AG04450 (cell line): ENCODE measurements around the gene ULK4. TPM values are rescaled to one million over a fixed set of nuclear protein-coding genes. Genes with fewer than 3 reads are reported as not detected.
"Not testable (repeated sequence)": the region's sequence is repeated elsewhere in the genome, so short reads cannot be mapped to it uniquely, and the experiment has no call there.

Experiments
- CTCF ChIA-PET: fragments of 300-600, 350-600 bp; formaldehyde crosslinking; extraction: SDS; loops from one replicate; lab custom pipeline; 2022; ENCODE audit warnings: antibody characterized with exemption, inconsistent platforms; lab: Charles Lee
- POLR2A ChIA-PET: fragments of 350-600 bp; formaldehyde crosslinking; extraction: SDS; loops from one replicate; lab custom pipeline; 2021; ENCODE audit warnings: antibody characterized with exemption, inconsistent platforms; lab: Yijun Ruan, JAX
- DNase-seq: peaks from one replicate; pipeline ENCODE4 v3.0.0-alpha.2; 2011; ENCODE audit warnings: low read depth, low spot score
- H3K27ac ChIP-seq: one replicate; pipeline ENCODE4 v1.5.1; 2012; ENCODE audit warnings: low read depth, low read length, control low read depth
- H3K27me3 ChIP-seq: one replicate; pipeline ENCODE4 v1.6.0; 2012; ENCODE audit warnings: low read length; ENCODE audit not compliant: control insufficient read depth, insufficient read depth
- H3K4me3 ChIP-seq: 2 replicates; pipeline ENCODE4 v1.5.1; 2011; ENCODE audit warnings: mild to moderate bottlenecking, low read depth, low read length, control low read depth
- H3K9me3 ChIP-seq: 2 replicates; pipeline ENCODE4 v1.5.1; 2012; ENCODE audit warnings: low read length; ENCODE audit not compliant: control insufficient read depth, insufficient read depth
- polyA plus RNA-seq: library from polyadenylated mRNA; depleted of rRNA; stranded (reverse); fragments of >200 nt; gene quantifications from 2 replicates; pipeline ENCODE4 v1.2.3, GENCODE V29; 2011
- TF ChIP-seq, protein P1 (sequence below): IDR thresholded peaks from 2 replicates; pipeline ENCODE4 v1.5.1; 2011; ENCODE audit warnings: low read depth, low read length, control low read depth, inconsistent platforms

The ULK4 gene
- polyA plus RNA-seq, 1 experiment, result 3.7 TPM

DNA sequence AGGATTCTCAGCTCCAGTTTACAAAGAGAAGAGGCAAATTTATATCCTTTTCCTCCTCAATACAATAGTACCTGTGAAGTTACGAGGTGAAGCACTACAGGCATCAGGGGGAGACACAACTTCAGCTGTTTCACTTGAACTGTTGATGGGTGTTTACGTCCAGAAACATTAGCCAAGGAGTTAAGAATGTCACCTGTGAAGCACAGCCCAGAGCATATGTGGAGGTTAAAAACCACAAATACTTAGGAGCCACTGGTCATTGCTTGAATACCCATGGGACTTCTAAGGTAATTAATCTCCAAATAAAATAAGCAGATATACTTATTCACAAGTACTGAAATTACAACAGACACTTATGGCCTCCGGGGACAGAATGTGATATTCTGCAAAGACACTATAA lies 246.5 kb downstream of the ULK4 start:
- no peak for DNase-seq
- TF ChIP-seq, protein P1, sequence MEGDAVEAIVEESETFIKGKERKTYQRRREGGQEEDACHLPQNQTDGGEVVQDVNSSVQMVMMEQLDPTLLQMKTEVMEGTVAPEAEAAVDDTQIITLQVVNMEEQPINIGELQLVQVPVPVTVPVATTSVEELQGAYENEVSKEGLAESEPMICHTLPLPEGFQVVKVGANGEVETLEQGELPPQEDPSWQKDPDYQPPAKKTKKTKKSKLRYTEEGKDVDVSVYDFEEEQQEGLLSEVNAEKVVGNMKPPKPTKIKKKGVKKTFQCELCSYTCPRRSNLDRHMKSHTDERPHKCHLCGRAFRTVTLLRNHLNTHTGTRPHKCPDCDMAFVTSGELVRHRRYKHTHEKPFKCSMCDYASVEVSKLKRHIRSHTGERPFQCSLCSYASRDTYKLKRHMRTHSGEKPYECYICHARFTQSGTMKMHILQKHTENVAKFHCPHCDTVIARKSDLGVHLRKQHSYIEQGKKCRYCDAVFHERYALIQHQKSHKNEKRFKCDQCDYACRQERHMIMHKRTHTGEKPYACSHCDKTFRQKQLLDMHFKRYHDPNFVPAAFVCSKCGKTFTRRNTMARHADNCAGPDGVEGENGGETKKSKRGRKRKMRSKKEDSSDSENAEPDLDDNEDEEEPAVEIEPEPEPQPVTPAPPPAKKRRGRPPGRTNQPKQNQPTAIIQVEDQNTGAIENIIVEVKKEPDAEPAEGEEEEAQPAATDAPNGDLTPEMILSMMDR, result no peak
- ChIA-PET CTCF (interaction anchor here (0.6 to 1.6 kb wide), 5 partner anchors 43 to 1133 kb away, joined by 3 to 6 read pairs (median 4); no protein-coding TSS in a partner anchor), POLR2A (interaction anchor here (0.9 kb wide), 1 partner anchor 516 kb away, joined by 3 read pairs; the partner anchor contains the start of gene CTNNB1)
- Histone ChIP-seq H3K4me3 (no peak overlapping the region), H3K9me3 (no peaks in the 10 kb centered on the region), H3K27me3 (no peaks in the 10 kb centered on the region), H3K27ac (no peak overlapping the region)

DNA sequence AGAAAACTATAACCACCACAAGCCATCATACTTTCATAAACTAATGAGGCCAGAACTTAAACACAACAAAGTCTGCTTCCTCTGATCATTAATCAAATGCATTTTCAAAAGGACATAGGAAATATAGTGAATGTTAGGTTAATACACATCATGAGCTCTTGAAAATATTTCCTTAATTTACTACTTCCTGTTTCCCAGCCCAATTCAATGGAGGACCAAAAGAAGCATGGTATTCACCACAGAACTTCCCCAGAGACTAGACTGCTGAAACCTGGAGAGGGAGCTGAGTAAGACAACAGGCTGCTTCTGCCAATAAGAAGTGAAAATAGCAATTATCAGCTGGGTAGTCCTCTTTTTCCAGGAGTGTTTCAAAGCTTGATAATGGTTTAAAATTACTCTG lies 250.3 kb downstream of the ULK4 start:
- CTCF ChIA-PET, result interaction anchor here (0.6 to 1.7 kb wide), 5 partner anchors 14 to 1131 kb away, joined by 3 to 8 read pairs (median 4); no protein-coding TSS in a partner anchor
- POLR2A ChIA-PET, result no interaction called here
- Histone ChIP-seq H3K4me3 (no peak overlapping the region), H3K9me3 (no peaks in the 10 kb centered on the region), H3K27ac (no peak overlapping the region), H3K27me3 (no peaks in the 10 kb centered on the region)
- DNase-seq, result no peak
- TF ChIP-seq, protein P1, result no peak

DNA sequence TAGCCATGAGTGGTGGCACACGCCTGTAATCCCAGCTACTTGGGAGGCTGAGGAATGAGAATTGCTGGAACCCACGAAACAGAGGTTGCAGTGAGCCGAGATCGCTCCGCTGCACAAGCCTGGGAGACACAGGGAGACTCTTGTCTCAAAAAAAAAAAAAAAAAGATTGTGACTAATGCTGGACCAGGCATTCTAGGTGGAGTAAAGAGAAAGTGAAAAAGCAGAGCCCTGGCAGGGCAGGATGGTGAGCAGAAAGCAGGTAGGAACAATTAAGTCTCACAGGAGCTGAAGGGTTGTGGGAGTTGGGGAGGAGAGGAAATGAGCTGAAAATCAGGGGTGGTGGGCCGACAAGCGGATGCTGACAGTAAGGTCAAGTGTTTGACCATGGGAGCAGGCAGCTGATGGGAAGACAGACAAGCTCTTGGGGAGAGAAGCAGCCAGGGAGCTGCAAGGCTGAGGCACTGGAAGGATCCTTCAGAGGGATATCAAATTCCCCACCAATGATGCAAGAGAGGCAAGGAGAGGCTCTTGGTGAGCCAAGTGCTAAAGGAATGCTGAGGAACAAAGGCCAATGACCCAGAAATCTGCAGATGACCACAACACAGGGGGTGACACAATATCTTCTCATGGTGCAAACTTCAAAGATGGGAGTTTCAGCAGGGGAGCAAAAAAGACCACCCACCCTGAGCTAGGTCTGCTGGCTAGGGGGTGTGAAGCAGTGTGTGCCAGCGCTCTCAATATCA lies 251.1 kb downstream of the ULK4 start:
- Histone ChIP-seq H3K27me3 (no peaks in the 10 kb centered on the region), H3K9me3 (no peaks in the 10 kb centered on the region), H3K27ac (peak overlapping the region; percentile 63), H3K4me3 (no peak overlapping the region)
- POLR2A ChIA-PET, result no interaction called here
- CTCF ChIA-PET, result interaction anchor here (0.9 to 1.7 kb wide), 4 partner anchors 13 to 1130 kb away, joined by 3 to 4 read pairs (median 4); no protein-coding TSS in a partner anchor
- TF ChIP-seq, protein P1, result no peak
- DNase-seq, result peak; percentile 51

DNA sequence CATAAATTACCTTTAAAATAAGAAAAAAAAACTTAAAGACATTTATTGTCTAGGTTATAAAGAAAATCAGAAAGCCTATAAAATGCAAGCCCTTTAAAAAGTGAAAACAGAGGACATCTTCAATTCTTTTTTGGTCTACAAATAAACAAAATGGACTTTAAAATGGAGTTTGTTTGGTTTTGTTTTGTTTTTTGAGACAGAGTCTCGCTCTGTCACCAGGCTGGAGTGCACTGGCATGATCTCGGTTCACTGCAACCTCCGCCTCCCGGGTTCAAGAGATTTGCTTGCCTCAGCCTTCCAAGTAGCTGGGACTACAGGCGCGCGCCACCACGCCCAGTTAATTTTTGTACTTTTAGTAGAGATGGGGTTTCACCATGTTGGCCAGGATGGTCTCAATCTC lies 252.7 kb downstream of the ULK4 start:
- DNase-seq, CTCF ChIA-PET, H3K9me3 ChIP-seq, POLR2A ChIA-PET, H3K4me3 ChIP-seq, H3K27ac ChIP-seq, H3K27me3 ChIP-seq: not testable (repeated sequence)

DNA sequence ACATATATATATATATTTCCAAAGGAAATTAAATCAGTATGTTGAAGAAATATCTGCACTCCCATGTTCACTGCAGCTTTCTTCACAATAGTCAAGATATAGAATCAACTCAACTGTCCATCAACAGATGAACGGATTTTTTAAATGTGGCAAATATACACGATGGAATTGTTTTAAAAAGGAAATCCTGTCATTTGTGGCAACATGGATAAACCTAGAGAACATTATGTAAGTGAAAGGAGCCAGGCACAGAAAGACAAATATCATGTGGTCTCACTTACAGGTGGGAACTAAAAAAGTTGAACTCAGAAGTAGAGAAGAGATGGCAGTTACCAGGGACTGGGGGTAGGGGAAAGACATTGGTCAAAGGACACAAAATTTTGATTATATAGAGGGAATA lies 253.7 kb downstream of the ULK4 start:
- H3K27me3 ChIP-seq, result no peaks in the 10 kb centered on the region
- no peak overlapping the region for H3K4me3 ChIP-seq
- no peak overlapping the region for H3K27ac ChIP-seq
- TF ChIP-seq, protein P1, result no peak
- DNase-seq, result no peak
- no peaks in the 10 kb centered on the region for H3K9me3 ChIP-seq
- ChIA-PET POLR2A (no interaction called here), CTCF (no interaction called here)
